ENCODE data around the gene SMAGP.

SMAGP gene

GRCh38 chr12:51195841-51196240 is 74.4 kb downstream of the SMAGP start:
- no peak for DNase-seq (ENCODE audit: low spot score)
